ENCODE results near the gene CDC42BPB.

The CDC42BPB gene

GRCh38 chr14:103103461-103104388, 46.4 kb upstream of the CDC42BPB start:
- Histone ChIP-seq H3K36me3 (ENCODE audit: control insufficient read depth, insufficient read depth, low read length) (no peaks in the 10 kb centered on the region), H3K9ac (no peak overlapping the region), H3K79me2 (no peaks in the 10 kb centered on the region), H3K27me3 (ENCODE audit: control insufficient read depth, insufficient read depth, low read length) (peaks cover 3% of the 10 kb centered on the region), H3K27ac (no peak overlapping the region), H2AFZ (peak overlapping the region; percentile 76), H3K4me2 (ENCODE audit: low read length) (peak overlapping the region; percentile 84), H3K9me3 (ENCODE audit: control insufficient read depth, low read length) (no peaks in the 10 kb centered on the region), H3K4me3 (ENCODE audit: low read depth, low read length) (peak overlapping the region; percentile 35), H3K4me1 (peaks cover 16% of the 10 kb centered on the region)
- no peak for TF ChIP-seq CTCF (IDR thresholded peaks at IDR 0.05)

- H3K4me3 ChIP-seq (ENCODE audit: low read depth, low read length), result no peak overlapping the region
- peaks cover 3% of the 10 kb centered on the region for H3K27me3 ChIP-seq (ENCODE audit: control insufficient read depth, insufficient read depth, low read length)
Measured at GRCh38 chr14:103102689-103103260, 45.4 kb upstream of the CDC42BPB start.

GRCh38 chr14:103101963-103102688, 44.8 kb upstream of the CDC42BPB start:
- H3K4me1 ChIP-seq, result peaks cover 16% of the 10 kb centered on the region

More at GRCh38 chr14:103102689-103103260, 45.4 kb upstream of the CDC42BPB start:
- H3K4me1 ChIP-seq, result peaks cover 16% of the 10 kb centered on the region
- H3K36me3 ChIP-seq (ENCODE audit: control insufficient read depth, insufficient read depth, low read length), result no peaks in the 10 kb centered on the region
- no peak for TF ChIP-seq CTCF (IDR thresholded peaks at IDR 0.05)
- no peaks in the 10 kb centered on the region for H3K79me2 ChIP-seq
- no peak overlapping the region for H3K4me2 ChIP-seq (ENCODE audit: low read length)
- no peak overlapping the region for H3K27ac ChIP-seq
- no peaks in the 10 kb centered on the region for H3K9me3 ChIP-seq (ENCODE audit: control insufficient read depth, low read length)
- no peak overlapping the region for H2AFZ ChIP-seq
- no peak overlapping the region for H3K9ac ChIP-seq

GRCh38 chr14:103101257-103101962, 44.1 kb upstream of the CDC42BPB start:
- Histone ChIP-seq H3K4me3 (ENCODE audit: low read depth, low read length) (no peak overlapping the region), H3K9me3 (ENCODE audit: control insufficient read depth, low read length) (no peaks in the 10 kb centered on the region), H2AFZ (no peak overlapping the region), H3K4me1 (peaks cover 16% of the 10 kb centered on the region), H3K4me2 (ENCODE audit: low read length) (no peak overlapping the region), H3K27me3 (ENCODE audit: control insufficient read depth, insufficient read depth, low read length) (peaks cover 3% of the 10 kb centered on the region), H3K79me2 (no peaks in the 10 kb centered on the region), H3K36me3 (ENCODE audit: control insufficient read depth, insufficient read depth, low read length) (no peaks in the 10 kb centered on the region), H3K9ac (no peak overlapping the region), H3K27ac (no peak overlapping the region)
- no peak for TF ChIP-seq CTCF (IDR thresholded peaks at IDR 0.05)

More at GRCh38 chr14:103101963-103102688, 44.8 kb upstream of the CDC42BPB start:
- no peaks in the 10 kb centered on the region for H3K79me2 ChIP-seq
- H3K27me3 ChIP-seq (ENCODE audit: control insufficient read depth, insufficient read depth, low read length), result peaks cover 3% of the 10 kb centered on the region
- no peak overlapping the region for H3K27ac ChIP-seq
- H3K4me2 ChIP-seq (ENCODE audit: low read length), result no peak overlapping the region
- no peak overlapping the region for H3K9ac ChIP-seq
- no peak overlapping the region for H3K4me3 ChIP-seq (ENCODE audit: low read depth, low read length)
- H2AFZ ChIP-seq, result no peak overlapping the region
- H3K9me3 ChIP-seq (ENCODE audit: control insufficient read depth, low read length), result no peaks in the 10 kb centered on the region
- H3K36me3 ChIP-seq (ENCODE audit: control insufficient read depth, insufficient read depth, low read length), result no peaks in the 10 kb centered on the region
- no peak for TF ChIP-seq CTCF (IDR thresholded peaks at IDR 0.05)

Data from parathyroid adenoma (tissue), 2 donors.